Measurements from ENCODE around the gene CCDC116. TPM values are rescaled to one million over a fixed set of nuclear protein-coding genes. Genes with fewer than 3 reads are reported as not detected.

CCDC116 gene
- total and polyA plus RNA-seq, 10 donors = 0.24 to 0.66 (median 0.49) TPM

DNA sequence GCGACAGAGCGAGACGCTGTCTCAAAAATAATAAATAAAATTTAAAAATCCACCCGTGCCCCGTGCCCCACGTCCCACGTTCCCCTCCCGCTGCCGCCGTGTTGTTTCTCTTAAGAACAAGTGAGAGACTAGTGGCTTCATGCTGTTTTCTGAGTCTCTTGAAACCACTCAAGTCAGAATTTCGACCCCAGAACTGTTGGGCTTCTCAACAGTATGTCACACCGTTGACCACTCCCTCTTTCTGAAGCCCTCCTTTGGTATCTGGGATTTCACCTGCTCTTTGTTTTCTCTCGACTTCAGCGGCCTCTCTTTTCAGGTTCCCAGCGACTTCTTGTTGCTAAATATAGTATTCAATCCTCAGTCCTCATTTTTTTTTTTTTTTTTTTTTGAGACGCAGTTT lies 34.2 kb downstream of the CCDC116 start:
- WGBS, 5 donors = 46 to 62% (median 57%) methylated on average over 16 of the region's 16 CpGs
- intact Hi-C loops (cut with DNase I; ENCODE audit: low total_unique reads) = no loop called here
- Histone ChIP-seq H3K4me1 (peaks cover 7 to 43% (median 26%) of the 10 kb centered on the region in 6 donors), H3K27ac (peak overlapping the region in 4 of 8 donors; percentile 92 to 97 (median 96)), H3K36me3 (peaks cover 4 to 29% (median 21%) of the 10 kb centered on the region in 6 donors), H3K27me3 (replicated peaks in 1 of 7) (no peaks in the 10 kb centered on the region), H3K4me3 (peak overlapping the region; percentile 65 to 90 (median 78)), H3K9me3 (no peaks in the 10 kb centered on the region)
- TF ChIP-seq POLR2A (IDR thresholded peaks at IDR 0.05) (no peak), POLR2AphosphoS5 (IDR thresholded peaks at IDR 0.05) (no peak)
- TF ChIP-seq, protein P1, sequence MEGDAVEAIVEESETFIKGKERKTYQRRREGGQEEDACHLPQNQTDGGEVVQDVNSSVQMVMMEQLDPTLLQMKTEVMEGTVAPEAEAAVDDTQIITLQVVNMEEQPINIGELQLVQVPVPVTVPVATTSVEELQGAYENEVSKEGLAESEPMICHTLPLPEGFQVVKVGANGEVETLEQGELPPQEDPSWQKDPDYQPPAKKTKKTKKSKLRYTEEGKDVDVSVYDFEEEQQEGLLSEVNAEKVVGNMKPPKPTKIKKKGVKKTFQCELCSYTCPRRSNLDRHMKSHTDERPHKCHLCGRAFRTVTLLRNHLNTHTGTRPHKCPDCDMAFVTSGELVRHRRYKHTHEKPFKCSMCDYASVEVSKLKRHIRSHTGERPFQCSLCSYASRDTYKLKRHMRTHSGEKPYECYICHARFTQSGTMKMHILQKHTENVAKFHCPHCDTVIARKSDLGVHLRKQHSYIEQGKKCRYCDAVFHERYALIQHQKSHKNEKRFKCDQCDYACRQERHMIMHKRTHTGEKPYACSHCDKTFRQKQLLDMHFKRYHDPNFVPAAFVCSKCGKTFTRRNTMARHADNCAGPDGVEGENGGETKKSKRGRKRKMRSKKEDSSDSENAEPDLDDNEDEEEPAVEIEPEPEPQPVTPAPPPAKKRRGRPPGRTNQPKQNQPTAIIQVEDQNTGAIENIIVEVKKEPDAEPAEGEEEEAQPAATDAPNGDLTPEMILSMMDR (IDR thresholded peaks at IDR 0.05 in 8 of 11, conservative IDR thresholded peaks at IDR 0.05 in 3 of 11) = no peak
- no peak for DNase-seq

DNA sequence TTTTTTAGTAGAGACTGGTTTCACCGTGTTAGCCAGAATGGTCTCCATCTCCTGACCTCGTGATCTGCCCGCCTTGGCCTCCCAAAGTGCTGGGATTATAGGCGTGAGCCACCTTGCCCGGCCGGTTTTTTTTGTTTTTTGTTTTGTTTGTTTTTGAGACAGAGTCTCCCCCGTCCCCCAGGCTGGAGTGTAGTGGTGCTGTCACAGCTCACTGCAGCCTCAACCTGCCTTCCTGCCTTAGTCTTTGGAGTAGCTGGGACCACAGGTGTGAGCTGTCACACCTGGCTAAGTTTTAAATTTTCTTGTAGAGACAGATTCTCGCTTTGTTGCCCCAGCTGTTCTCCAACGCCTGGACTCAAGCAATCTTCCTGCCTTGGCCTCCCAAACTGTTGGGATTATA lies 36.5 kb downstream of the CCDC116 start:
- intact Hi-C loops (cut with DNase I; ENCODE audit: low total_unique reads) = no loop called here
- Histone ChIP-seq H3K4me1 (peaks cover 7 to 43% (median 26%) of the 10 kb centered on the region in 6 donors), H3K27me3 (replicated peaks in 1 of 7) (no peaks in the 10 kb centered on the region), H3K27ac (no peak overlapping the region), H3K9me3 (no peaks in the 10 kb centered on the region), H3K36me3 (peaks cover 4 to 51% (median 44%) of the 10 kb centered on the region in 6 donors), H3K4me3 (no peak overlapping the region)
- DNase-seq = no peak
- 80 to 93% (median 87%) methylated on average over 6 to 9 of the region's 9 CpGs for WGBS, 5 donors
- TF ChIP-seq POLR2AphosphoS5 (IDR thresholded peaks at IDR 0.05) = no peak
- no peak for TF ChIP-seq POLR2A (IDR thresholded peaks at IDR 0.05)
- TF ChIP-seq, protein P1 (IDR thresholded peaks at IDR 0.05 in 8 of 11, conservative IDR thresholded peaks at IDR 0.05 in 3 of 11) = no peak

DNA sequence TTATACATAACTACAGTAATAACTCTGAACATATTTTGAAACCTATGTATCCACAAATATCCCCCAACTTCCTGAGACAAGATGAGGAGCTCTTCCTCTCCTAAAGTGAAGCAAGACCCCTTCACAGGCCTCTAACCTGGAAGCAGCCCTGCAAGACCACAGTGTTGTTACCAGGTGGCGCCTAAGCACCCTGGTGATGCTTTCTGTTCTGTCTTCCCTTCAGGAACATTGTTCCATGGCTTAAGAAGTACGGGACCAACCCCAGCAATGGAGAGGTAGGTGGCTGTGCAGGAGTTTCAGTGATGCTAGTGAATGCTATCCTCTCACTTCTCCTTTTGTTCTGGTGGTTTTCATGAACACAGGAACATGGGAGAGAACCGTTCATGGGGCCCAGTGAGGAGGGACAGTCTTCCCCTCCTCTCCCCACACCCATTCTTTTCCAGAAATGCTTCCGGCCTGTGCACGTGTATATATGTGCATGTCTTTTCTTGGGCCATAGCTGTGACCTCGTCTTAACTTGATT lies 39.6 kb downstream of the CCDC116 start:
- Histone ChIP-seq H3K36me3 (peaks cover 4 to 80% (median 63%) of the 10 kb centered on the region in 6 donors), H3K9me3 (no peaks in the 10 kb centered on the region), H3K4me3 (no peak overlapping the region), H3K27ac (no peak overlapping the region), H3K27me3 (replicated peaks in 1 of 7) (no peaks in the 10 kb centered on the region), H3K4me1 (peaks cover 0 to 26% (median 9%) of the 10 kb centered on the region in 6 donors)
- 62 to 76% (median 74%) methylated on average over 6 of the region's 6 CpGs for WGBS, 5 donors
- TF ChIP-seq POLR2A (IDR thresholded peaks at IDR 0.05) = no peak
- no peak for TF ChIP-seq POLR2AphosphoS5 (IDR thresholded peaks at IDR 0.05)
- TF ChIP-seq, protein P1 (IDR thresholded peaks at IDR 0.05 in 8 of 11, conservative IDR thresholded peaks at IDR 0.05 in 3 of 11) = no peak
- DNase-seq = no peak
- intact Hi-C loops (cut with DNase I; ENCODE audit: low total_unique reads) = no loop called here

DNA sequence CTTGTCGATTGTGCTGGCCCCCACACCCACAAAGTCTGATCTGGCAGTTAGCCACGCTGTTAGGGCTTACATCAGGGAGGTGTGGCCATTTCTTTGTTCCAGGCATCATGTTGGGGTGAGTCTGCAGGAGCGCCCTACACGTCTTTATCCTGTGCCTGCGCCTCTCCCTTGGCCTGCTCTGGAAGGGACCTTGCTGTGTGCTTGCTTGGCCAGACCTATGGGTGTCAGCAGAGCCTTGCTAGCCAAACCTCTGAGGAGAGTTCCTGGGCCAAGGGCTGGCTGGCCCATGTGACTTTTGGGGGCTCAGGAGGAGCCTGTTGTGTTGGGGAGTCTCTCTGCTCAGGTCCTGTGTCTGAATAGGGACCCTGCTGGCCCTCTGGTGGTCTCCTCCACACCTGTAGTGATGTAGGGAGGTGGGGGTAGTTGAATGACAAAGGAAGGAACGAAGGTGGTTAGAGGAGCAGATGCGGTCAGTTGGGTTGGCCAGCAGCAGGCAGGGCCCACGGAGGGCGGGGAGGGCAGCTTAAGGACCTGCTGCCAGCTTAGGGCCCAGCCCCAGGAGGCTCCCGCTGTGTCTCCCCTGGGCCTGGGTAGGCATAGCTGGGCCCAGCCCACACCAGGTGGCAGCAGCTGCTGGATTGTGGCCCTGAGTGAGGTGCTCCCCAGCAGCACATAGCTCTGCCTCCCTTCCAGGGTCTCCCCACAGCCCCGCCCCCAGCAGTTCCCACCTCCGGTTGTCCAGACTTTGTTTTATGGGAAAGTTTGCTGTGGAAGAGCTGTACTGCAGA lies 41.2 kb downstream of the CCDC116 start:
- H3K4me1 ChIP-seq = peaks cover 0 to 11% (median 2%) of the 10 kb centered on the region in 6 donors
- no peaks in the 10 kb centered on the region for H3K9me3 ChIP-seq
- no peak overlapping the region for H3K27ac ChIP-seq
- peaks cover 4 to 96% (median 63%) of the 10 kb centered on the region in 6 donors for H3K36me3 ChIP-seq
- no peaks in the 10 kb centered on the region for H3K27me3 ChIP-seq (replicated peaks in 1 of 7)
- H3K4me3 ChIP-seq = no peak overlapping the region
- WGBS, 5 donors = 95 to 96% (median 96%) methylated on average over 11 to 12 of the region's 12 CpGs
- DNase-seq = no peak
- TF ChIP-seq, protein P1 (IDR thresholded peaks at IDR 0.05 in 8 of 11, conservative IDR thresholded peaks at IDR 0.05 in 3 of 11) = no peak
- no peak for TF ChIP-seq POLR2A (IDR thresholded peaks at IDR 0.05)
- no peak for TF ChIP-seq POLR2AphosphoS5 (IDR thresholded peaks at IDR 0.05)
- intact Hi-C loops (cut with DNase I; ENCODE audit: low total_unique reads) = no loop called here
